ENCODE measurements around the gene ZMIZ1. TPM values are rescaled to one million over a fixed set of nuclear protein-coding genes. Genes with fewer than 3 reads are reported as not detected.
A peak's percentile ranks its signal among the peaks of the same experiment; 100 is the strongest.

ZMIZ1 gene
- polyA plus RNA-seq, 3 donors = 3.3 to 64.6 (median 8.9) TPM

GRCh38 chr10:79292026-79292766, 223.4 kb downstream of the ZMIZ1 start:
- Histone ChIP-seq H3K27ac (ENCODE audit: low read depth in 1 of 2, low read length in 2 of 2) (peak overlapping the region; percentile 98 to 99), H3K4me3 (replicated peaks in 1 of 3; ENCODE audit: low read depth in 2 of 3, low read length in 3 of 3) (no peak overlapping the region), H3K4me1 (ENCODE audit: control insufficient read depth in 1 of 2, insufficient read depth in 2 of 2, low read length in 2 of 2) (peaks cover 64 to 73% of the 10 kb centered on the region in 2 donors), H3K9ac (ENCODE audit: insufficient read depth, low read length, poor library complexity, severe bottlenecking) (peak overlapping the region; percentile 94), H3K36me3 (replicated peaks in 1 of 2; ENCODE audit: control insufficient read depth in 1 of 2, insufficient read depth in 2 of 2, low read length in 2 of 2) (peaks cover 46 to 57% of the 10 kb centered on the region in 2 donors), H3K4me2 (replicated peaks; ENCODE audit: extremely low read depth, low read length, poor library complexity, severe bottlenecking) (peak overlapping the region; percentile 4), H3K27me3 (ENCODE audit: control insufficient read depth in 2 of 2, insufficient read depth in 2 of 2, low read length in 2 of 2) (no peaks in the 10 kb centered on the region), H3K9me3 (replicated peaks in 1 of 2; ENCODE audit: control insufficient read depth in 1 of 2, insufficient read depth in 1 of 2, low read length in 2 of 2) (no peaks in the 10 kb centered on the region), H2AFZ (ENCODE audit: insufficient read depth, low read depth, low read length, poor library complexity, severe bottlenecking) (no peak overlapping the region), H4K20me1 (ENCODE audit: insufficient read depth, low read length) (no peaks in the 10 kb centered on the region), H3K79me2 (ENCODE audit: insufficient read depth, low read length) (peaks cover 16% of the 10 kb centered on the region)
- no peak for DNase-seq
- 88% methylated on average over 14 of the region's 14 CpGs for WGBS (ENCODE audit: insufficient coverage)
- Mint-ChIP-seq H3K27me3 (ENCODE audit: low read depth in 3 of 3) (peaks cover 0 to 1% (median 0%) of the 10 kb centered on the region in 3 donors), H3K4me1 (peaks cover 77% of the 10 kb centered on the region), H3K9me3 (peaks cover 0 to 3% (median 0%) of the 10 kb centered on the region in 7 donors), H3K27ac (peak overlapping the region; percentile 95 to 100 (median 100)), H3K36me3 (peaks cover 70 to 81% of the 10 kb centered on the region in 2 donors), H3K4me3 (peak overlapping the region in 1 of 2 donors; percentile 0)
- TF ChIP-seq CTCF (IDR thresholded peaks at IDR 0.05) = no peak
- intact Hi-C loops (cut with micrococcal nuclease) = loop anchor here in 1 of 2 donors (5.0 to 10.0 kb wide), 2 partner anchors 47 to 55 kb away; partner anchors contain the start of gene PPIF

DNA sequence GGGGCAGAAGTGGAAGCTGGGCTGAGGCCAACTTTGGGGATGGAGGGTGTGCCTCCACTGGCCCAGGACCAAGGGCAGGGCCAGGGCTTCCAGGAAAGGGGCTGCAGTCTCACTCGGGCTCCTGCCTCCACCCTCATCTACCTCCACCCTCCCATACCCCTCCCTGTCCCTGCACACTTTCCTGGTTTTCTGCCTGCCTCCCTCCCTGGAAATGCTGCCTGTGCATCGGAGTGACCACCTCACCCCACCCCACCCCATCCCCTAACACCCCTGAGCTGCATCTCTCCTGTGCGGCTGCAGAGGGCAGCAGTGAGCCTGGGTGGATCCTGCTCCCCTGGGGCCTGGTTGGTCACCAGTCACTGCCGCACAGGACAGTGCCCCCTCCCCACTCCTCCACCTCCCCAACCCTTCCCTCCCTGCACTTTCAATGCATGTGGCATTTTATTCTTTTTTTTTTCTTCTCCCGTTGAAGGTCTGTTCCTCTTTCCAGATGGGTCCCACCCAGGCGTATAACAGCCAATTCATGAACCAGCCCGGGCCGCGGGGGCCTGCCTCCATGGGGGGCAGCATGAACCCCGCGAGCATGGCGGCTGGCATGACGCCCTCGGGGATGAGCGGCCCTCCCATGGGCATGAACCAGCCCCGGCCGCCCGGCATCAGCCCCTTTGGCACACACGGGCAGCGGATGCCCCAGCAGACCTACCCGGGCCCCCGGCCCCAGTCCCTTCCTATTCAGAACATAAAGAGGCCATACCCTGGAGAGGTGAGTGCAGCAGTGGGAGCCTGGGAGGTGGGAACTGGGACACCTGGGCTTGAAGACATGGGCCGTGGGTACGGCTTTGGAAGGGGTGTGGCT, 224.4 kb downstream of the ZMIZ1 start:
- intact Hi-C loops (cut with micrococcal nuclease) = loop anchor here in 1 of 2 donors (5.0 to 10.0 kb wide), 2 partner anchors 48 to 54 kb away; partner anchors contain the start of gene PPIF
- H3K9me3 ChIP-seq (replicated peaks in 1 of 2; ENCODE audit: control insufficient read depth in 1 of 2, insufficient read depth in 1 of 2, low read length in 2 of 2) = no peaks in the 10 kb centered on the region
- H2AFZ ChIP-seq (ENCODE audit: insufficient read depth, low read depth, low read length, poor library complexity, severe bottlenecking) = no peak overlapping the region
- whole genome bisulfite sequencing (ENCODE audit: insufficient coverage) = 15% methylated on average over 17 of the region's 24 CpGs
- Mint-ChIP-seq H3K4me1 (peaks cover 69% of the 10 kb centered on the region), H3K9me3 (peaks cover 0 to 3% (median 0%) of the 10 kb centered on the region in 7 donors), H3K36me3 (peaks cover 72 to 81% of the 10 kb centered on the region in 2 donors), H3K27ac (peak overlapping the region; percentile 97 to 100 (median 100)), H3K27me3 (ENCODE audit: low read depth in 3 of 3) (peaks cover 0 to 1% (median 0%) of the 10 kb centered on the region in 3 donors), H3K4me3 (peak overlapping the region; percentile 30 to 55)
- DNase-seq = peak; percentile 82 to 84 (median 84)
- peak overlapping the region; percentile 5 for H3K4me2 ChIP-seq (replicated peaks; ENCODE audit: extremely low read depth, low read length, poor library complexity, severe bottlenecking)
- H4K20me1 ChIP-seq (ENCODE audit: insufficient read depth, low read length) = no peaks in the 10 kb centered on the region
- H3K36me3 ChIP-seq (replicated peaks in 1 of 2; ENCODE audit: control insufficient read depth in 1 of 2, insufficient read depth in 2 of 2, low read length in 2 of 2) = peaks cover 54 to 66% of the 10 kb centered on the region in 2 donors
- H3K79me2 ChIP-seq (ENCODE audit: insufficient read depth, low read length) = peaks cover 8% of the 10 kb centered on the region
- H3K9ac ChIP-seq (ENCODE audit: insufficient read depth, low read length, poor library complexity, severe bottlenecking) = peak overlapping the region; percentile 94
- TF ChIP-seq CTCF (IDR thresholded peaks at IDR 0.05) = peak; percentile 80
- peak overlapping the region; percentile 98 to 99 for H3K27ac ChIP-seq (ENCODE audit: low read depth in 1 of 2, low read length in 2 of 2)
- H3K4me1 ChIP-seq (ENCODE audit: control insufficient read depth in 1 of 2, insufficient read depth in 2 of 2, low read length in 2 of 2) = peaks cover 56 to 66% of the 10 kb centered on the region in 2 donors
- no peaks in the 10 kb centered on the region for H3K27me3 ChIP-seq (ENCODE audit: control insufficient read depth in 2 of 2, insufficient read depth in 2 of 2, low read length in 2 of 2)
- no peak overlapping the region for H3K4me3 ChIP-seq (replicated peaks in 1 of 3; ENCODE audit: low read depth in 2 of 3, low read length in 3 of 3)
